HepG2 (cell line): ENCODE results near the gene SV2B. TPM values are rescaled to one million over a fixed set of nuclear protein-coding genes. Genes with fewer than 3 reads are reported as not detected.

Experiments used
- ATAC-seq: fragments of 200-7000 bp; cut with Tn5 transposase; 3 replicates; pipeline ENCODE4 v1.9.1; 2020; ENCODE audit warnings: mild to moderate bottlenecking, moderate library complexity
- BruUV-seq: library from RNA; stranded (reverse); fragments of 400-500 nt; replicated peaks from 2 replicates; lab custom pipeline; 2021; lab: Mats Ljungman, UMichigan
- CTCF ChIA-PET: fragments of 300-600 bp; formaldehyde crosslinking; extraction: SDS; loops from one replicate; lab custom pipeline; 2021; ENCODE audit warnings: low total read pairs, inconsistent platforms, low intra/inter-chr PET ratio; lab: Yijun Ruan, JAX
- POLR2A ChIA-PET: fragments of 350-600 bp; sonication (Branson Sonifier 250); formaldehyde crosslinking; loops from one replicate; lab custom pipeline; 2020; ENCODE audit warnings: antibody characterized with exemption, inconsistent platforms; lab: Yijun Ruan, JAX
- DNase-seq: peaks from one replicate; pipeline ENCODE4 v3.0.0-alpha.2; 2015; ENCODE audit warnings: low spot score
- FAIRE-seq: peaks from 3 replicates; lab custom pipeline; 2011; peaks lifted over from hg19 to GRCh38; lab: Jason Lieb, UNC
- H2AFZ ChIP-seq: one replicate; pipeline ENCODE4 v1.6.1; 2011; ENCODE audit warnings: low read length, inconsistent platforms
- H3K27ac ChIP-seq: fragments of 300-600 bp; 3 replicates; pipeline ENCODE4 v1.8.0; 2011; ENCODE audit warnings: mixed run types, mild to moderate bottlenecking, mixed read lengths, low read length, inconsistent platforms; ENCODE audit not compliant: insufficient read depth; ENCODE audit errors: extremely low read length
- H3K27me3 ChIP-seq, 2 experiments: fragments of 200-600 bp in 1 of 2; 2 replicates in 1 of 2; 3 replicates in 1 of 2; pipeline versions ENCODE4 v1.6.0 to v1.8.0; 2011; ENCODE audit warnings: low read length in 2 of 2, mild to moderate bottlenecking in 2 of 2, moderate library complexity in 2 of 2, inconsistent platforms in 1 of 2; ENCODE audit not compliant: insufficient read depth in 2 of 2, control insufficient read depth in 1 of 2
- H3K36me3 ChIP-seq, 2 experiments: fragments of 200-600 bp in 1 of 2; replicated peaks in 1 of 2; 2 replicates in 1 of 2; 3 replicates in 1 of 2; pipeline versions ENCODE4 v1.5.1 to v1.8.0; 2011; ENCODE audit warnings: low read length in 2 of 2, inconsistent platforms in 1 of 2; ENCODE audit not compliant: insufficient read depth in 2 of 2, control insufficient read depth in 1 of 2
- H3K4me1 ChIP-seq: 2 replicates; pipeline ENCODE4 v1.5.1; 2012; ENCODE audit warnings: low read length, inconsistent platforms; ENCODE audit not compliant: insufficient read depth
- H3K4me2 ChIP-seq: 2 replicates; pipeline ENCODE4 v1.6.0; 2011; ENCODE audit warnings: low read depth, low read length, inconsistent platforms
- H3K4me3 ChIP-seq, 3 experiments: fragments of 200-600 bp in 1 of 3; sonication (generic), shearing (Covaris generic) in 1 of 3; replicated peaks in 1 of 3; 2 replicates each; pipeline ENCODE4 v1.5.1; 2011 to 2016; ENCODE audit warnings: low read length in 3 of 3, inconsistent platforms in 2 of 3, low read depth in 2 of 3, mild to moderate bottlenecking in 2 of 3, control low read depth in 1 of 3, mixed read lengths in 1 of 3; ENCODE audit not compliant: insufficient read depth in 1 of 3
- H3K79me2 ChIP-seq: one replicate; pipeline ENCODE4 v1.6.1; 2011; ENCODE audit warnings: low read length, inconsistent platforms; ENCODE audit not compliant: insufficient read depth
- H3K9ac ChIP-seq: 2 replicates; pipeline ENCODE4 v1.6.0; 2011; ENCODE audit warnings: mild to moderate bottlenecking, low read depth, low read length, inconsistent platforms; ENCODE audit not compliant: insufficient read depth
- H3K9me3 ChIP-seq: 2 replicates; pipeline ENCODE4 v1.5.1; 2012; ENCODE audit warnings: mild to moderate bottlenecking, low read length
- H4K20me1 ChIP-seq: 2 replicates; pipeline ENCODE4 v1.6.0; 2011; ENCODE audit warnings: inconsistent platforms, mild to moderate bottlenecking, low read length, moderate library complexity; ENCODE audit not compliant: insufficient read depth
- ELK4 ChIP-seq: sonication (generic); formaldehyde crosslinking; IDR thresholded peaks from 2 replicates; pipeline ENCODE4 v1.9.0; 2021; ENCODE audit warnings: missing genetic modification reagents, borderline replicate concordance
- HNF1B ChIP-seq: sonication (generic); formaldehyde crosslinking; IDR thresholded peaks from 2 replicates; pipeline ENCODE4 v1.5.1; 2020; ENCODE audit warnings: mild to moderate bottlenecking, moderate library complexity, missing genetic modification reagents
- NR2C2 ChIP-seq: sonication (generic); formaldehyde crosslinking; IDR thresholded peaks from 2 replicates; pipeline ENCODE4 v1.4.0; 2020; ENCODE audit warnings: missing genetic modification reagents, mild to moderate bottlenecking, moderate library complexity, borderline replicate concordance
- NR2F2 ChIP-seq: IDR thresholded peaks from 2 replicates; pipeline ENCODE4 v1.6.1; 2012; ENCODE audit warnings: low read depth, inconsistent platforms, borderline replicate concordance
- PBX3 ChIP-seq: sonication (generic); formaldehyde crosslinking; IDR thresholded peaks from 2 replicates; pipeline ENCODE4 v1.8.1; 2023; ENCODE audit warnings: missing genetic modification reagents, inconsistent platforms, borderline replicate concordance
- RXRB ChIP-seq: IDR thresholded peaks from 2 replicates; pipeline ENCODE4 v1.6.1; 2016; ENCODE audit warnings: borderline replicate concordance, missing genetic modification reagents, missing compliant biosample characterization
- SNAI1 ChIP-seq: sonication (generic); formaldehyde crosslinking; IDR thresholded peaks from 2 replicates; pipeline ENCODE4 v1.5.0; 2020; ENCODE audit warnings: mild to moderate bottlenecking, missing genetic modification reagents, borderline replicate concordance
- TBX2 ChIP-seq: sonication (generic); formaldehyde crosslinking; IDR thresholded peaks from 2 replicates; pipeline ENCODE4 v1.5.0; 2020; ENCODE audit warnings: missing genetic modification reagents, mild to moderate bottlenecking, borderline replicate concordance
- THAP8 ChIP-seq: sonication (generic); formaldehyde crosslinking; IDR thresholded peaks from 2 replicates; pipeline ENCODE4 v1.5.1; 2020; ENCODE audit warnings: missing genetic modification reagents, mild to moderate bottlenecking, borderline replicate concordance
- U2AF2 ChIP-seq: fragments of 200-400 bp; formaldehyde crosslinking; IDR thresholded peaks from 2 replicates; pipeline ENCODE4 v1.6.1; 2017; ENCODE audit warnings: low read depth, mild to moderate bottlenecking, low read length
- ZKSCAN1 ChIP-seq: fragments of 150-350 bp; IDR thresholded peaks from 2 replicates; pipeline ENCODE4 v1.6.1; 2014; ENCODE audit warnings: low read length
- ZNF234 ChIP-seq: sonication (generic); formaldehyde crosslinking; conservative IDR thresholded peaks from 2 replicates; pipeline ENCODE4 v1.5.1; 2020; ENCODE audit warnings: mild to moderate bottlenecking, missing genetic modification reagents
- ZNF274 ChIP-seq: sonication (generic); formaldehyde crosslinking; IDR thresholded peaks from 2 replicates; pipeline ENCODE4 v1.5.1; 2020; ENCODE audit warnings: mild to moderate bottlenecking, missing genetic modification reagents
- ZNF552 ChIP-seq: sonication (generic); formaldehyde crosslinking; IDR thresholded peaks from 2 replicates; pipeline ENCODE4 v1.9.0; 2022; ENCODE audit warnings: missing genetic modification reagents, mild to moderate bottlenecking, borderline replicate concordance
- ZNF816 ChIP-seq: sonication (generic); formaldehyde crosslinking; IDR thresholded peaks from 2 replicates; pipeline ENCODE4 v1.8.0; 2022; ENCODE audit warnings: missing genetic modification reagents, mild to moderate bottlenecking, borderline replicate concordance
- WGBS: methylation state at CpG from one replicate; pipeline ENCODE4 v1.1.6; 2017; ENCODE audit warnings: low lambda C conversion rate; 5-methylcytosine and 5-hydroxymethylcytosine counted together
- in situ Hi-C: cut with HindIII; loops from 2 replicates; pipeline ENCODE4 v1.10.0; 2017; ENCODE audit warnings: low pct_unique_long_range_greater_than_20kb; ENCODE audit not compliant: extremely low pct_ligation_motif_present
- intact Hi-C: fragments of 100-400 bp; cut with micrococcal nuclease; formaldehyde crosslinking; loops from one replicate; pipeline ENCODE4 v1.10.0; 2022; ENCODE audit not compliant: unreplicated experiment
- polyA plus RNA-seq, 8 experiments: library from polyadenylated mRNA; depleted of rRNA in 3 of 8; stranded (reverse) in 7 of 8; unstranded in 1 of 8; fragments of >200 nt; fragmentation: Illumina TruSeq in 4 of 8; extraction: Trizol in 4 of 8; gene quantifications; 2 replicates each; pipeline versions ENCODE4 v1.2.1 to v1.2.3, GENCODE V29; 2011 to 2016; ENCODE audit warnings: low read depth in 4 of 8, missing spikeins in 1 of 8, mixed read lengths in 1 of 8; ENCODE audit not compliant: insufficient read depth in 1 of 8
- total RNA-seq, 5 experiments: library from RNA; depleted of rRNA; stranded (reverse); fragments of >200 nt; fragmentation: Illumina TruSeq; extraction: Trizol; gene quantifications; 2 replicates each; pipeline ENCODE4 v1.2.3, GENCODE V29; 2016; ENCODE audit warnings: low read depth in 1 of 5

The SV2B gene
- total and polyA plus RNA-seq, 2 of the 13 experiments (the other 11 are each of a cell fraction or from before 2014, with no cell fraction given): not detected

- TF ChIP-seq HNF1B: no peak
- TF ChIP-seq ZNF552 (CRISPR knock-in tag): no peak
- no peak for TF ChIP-seq ELK4 (CRISPR knock-in tag)
- no peak for TF ChIP-seq NR2F2
- TF ChIP-seq THAP8 (CRISPR knock-in tag): no peak
- no peak for TF ChIP-seq ZNF274 (CRISPR knock-in tag)
- TF ChIP-seq ZNF234 (CRISPR knock-in tag): no peak
Observed at GRCh38 chr15:91279486-91279885, 179.4 kb downstream of the SV2B start (continued).

GRCh38 chr15:91281947-91282346 is 181.9 kb downstream of the SV2B start:
- TF ChIP-seq NR2C2 (CRISPR knock-in tag) (no peak), U2AF2 (no peak), SNAI1 (CRISPR knock-in tag) (no peak), ZKSCAN1 (no peak), ZNF816 (CRISPR knock-in tag) (no peak), RXRB (CRISPR knock-in tag) (no peak), TBX2 (CRISPR knock-in tag) (no peak), PBX3 (CRISPR knock-in tag) (no peak)
- in situ Hi-C loops (no loop called here), intact Hi-C loops (no loop called here)
- ChIA-PET POLR2A (no interaction called here), CTCF (no interaction called here)
- H2AFZ ChIP-seq: no peak overlapping the region
- WGBS: 29% methylated on average over 4 of the region's 4 CpGs
- no peaks in the 10 kb centered on the region for H3K9me3 ChIP-seq
- H4K20me1 ChIP-seq: no peaks in the 10 kb centered on the region
- H3K9ac ChIP-seq: no peak overlapping the region
- H3K27ac ChIP-seq: no peak overlapping the region
- FAIRE-seq (no peak), DNase-seq (no peak), ATAC-seq (no peak)
- no TSS peak for BruUV-seq
- H3K36me3 ChIP-seq: no peaks in the 10 kb centered on the region
- H3K27me3 ChIP-seq: peaks cover 0 to 2% of the 10 kb centered on the region in 2 experiments; a peak in 1 of 5 replicates
- no peak overlapping the region for H3K4me3 ChIP-seq
- H3K79me2 ChIP-seq: no peaks in the 10 kb centered on the region
- H3K4me1 ChIP-seq: no peaks in the 10 kb centered on the region
- no peak overlapping the region for H3K4me2 ChIP-seq
